Common myeloid progenitor, CD34-positive (primary cell): Measurements from ENCODE around the gene HDAC11.

Experiments
- CTCF ChIA-PET: fragments of 350-600 bp; sonication (Branson Sonifier 250); formaldehyde crosslinking; loops from one replicate; lab custom pipeline; 2021; ENCODE audit warnings: antibody characterized with exemption; lab: Charles Lee
- POLR2A ChIA-PET: fragments of 350-600 bp; sonication (Branson Sonifier 250); formaldehyde crosslinking; loops from one replicate; lab custom pipeline; 2021; ENCODE audit warnings: antibody characterized with exemption; lab: Charles Lee
- DNase-seq, 3 donors: peaks; one replicate each; pipeline versions ENCODE4 v3.0.0 to v3.0.0-alpha.2; 2013
- H3K27ac ChIP-seq, 2 experiments: 1 replicate in 1 of 2; 2 replicates in 1 of 2; pipeline ENCODE4 v1.7.0; 2013; ENCODE audit warnings: inconsistent platforms in 2 of 2, low read length in 2 of 2, mild to moderate bottlenecking in 2 of 2, low read depth in 1 of 2, moderate library complexity in 1 of 2; ENCODE audit not compliant: severe bottlenecking in 2 of 2, insufficient read depth in 1 of 2, poor library complexity in 1 of 2
- H3K27me3 ChIP-seq, 5 experiments: replicated peaks in 2 of 5; 1 replicate in 3 of 5; 2 replicates in 2 of 5; pipeline versions ENCODE4 v1.6.1 to v1.7.0; 2013; ENCODE audit warnings: low read length in 4 of 5, mild to moderate bottlenecking in 2 of 5, moderate library complexity in 2 of 5, inconsistent platforms in 1 of 5; ENCODE audit not compliant: insufficient read depth in 5 of 5, control insufficient read depth in 4 of 5
- H3K36me3 ChIP-seq, 4 experiments: 1 replicate in 2 of 4; 2 replicates in 2 of 4; pipeline versions ENCODE4 v1.6.1 to v1.7.0; 2013; ENCODE audit warnings: low read length in 3 of 4, control low read depth in 1 of 4, mild to moderate bottlenecking in 1 of 4; ENCODE audit not compliant: control insufficient read depth in 4 of 4, insufficient read depth in 4 of 4
- H3K4me1 ChIP-seq, 4 experiments: 1 replicate in 3 of 4; 2 replicates in 1 of 4; pipeline versions ENCODE4 v1.6.1 to v1.7.1; 2013; ENCODE audit warnings: low read length in 3 of 4, mild to moderate bottlenecking in 3 of 4, control low read depth in 1 of 4, inconsistent platforms in 1 of 4, moderate library complexity in 1 of 4; ENCODE audit not compliant: control insufficient read depth in 4 of 4, insufficient read depth in 4 of 4; ENCODE audit errors: control extremely low read depth in 1 of 4
- H3K4me3 ChIP-seq, 7 experiments: 1 replicate in 4 of 7; 2 replicates in 3 of 7; pipeline versions ENCODE4 v1.5.1 to v1.7.0; 2013; ENCODE audit warnings: mild to moderate bottlenecking in 7 of 7, low read length in 6 of 7, moderate library complexity in 6 of 7, inconsistent platforms in 2 of 7, low read depth in 2 of 7, control low read depth in 1 of 7; ENCODE audit not compliant: insufficient read depth in 4 of 7, control insufficient read depth in 1 of 7; ENCODE audit errors: extremely low read depth in 1 of 7
- H3K9me3 ChIP-seq, 5 experiments: 1 replicate in 4 of 5; 2 replicates in 1 of 5; pipeline versions ENCODE4 v1.6.1 to v1.7.1; 2013; ENCODE audit warnings: low read length in 4 of 5, mild to moderate bottlenecking in 2 of 5, inconsistent platforms in 1 of 5, low read depth in 1 of 5, moderate library complexity in 1 of 5; ENCODE audit not compliant: control insufficient read depth in 4 of 5, insufficient read depth in 2 of 5; ENCODE audit errors: control extremely low read depth in 1 of 5
- WGBS: methylation state at CpG from one replicate; pipeline ENCODE4 v1.1.5; 2013; ENCODE audit not compliant: insufficient coverage; 5-methylcytosine and 5-hydroxymethylcytosine counted together

Gene HDAC11

DNA sequence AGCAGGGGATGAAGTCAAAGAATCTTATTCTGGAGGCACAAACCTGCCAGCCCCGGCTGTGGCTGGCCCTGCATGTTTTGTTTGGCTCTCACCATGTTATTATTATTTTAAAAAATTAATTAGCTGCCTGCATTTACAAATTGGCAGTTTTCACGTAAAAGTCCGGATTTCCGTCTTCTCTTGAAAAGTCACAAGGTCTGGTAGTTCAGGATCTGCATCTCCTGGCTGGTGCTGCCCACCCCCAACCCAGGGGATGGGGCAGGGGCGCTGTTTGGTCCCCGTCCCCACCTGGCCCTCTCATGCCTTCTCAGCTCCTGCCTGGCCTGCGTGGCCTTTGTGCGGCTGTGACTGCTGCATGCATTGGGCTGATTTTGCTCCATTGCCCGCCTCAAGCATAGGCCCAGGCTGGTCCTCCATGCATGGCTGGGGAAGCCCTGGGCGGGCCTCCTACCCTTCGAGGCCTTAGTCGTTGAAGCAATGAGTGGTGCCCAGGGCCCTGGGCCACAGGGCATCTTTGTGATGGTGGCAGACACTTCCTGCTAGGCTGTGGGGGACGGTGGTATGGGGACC, 70.8 kb downstream of the HDAC11 start:
- Histone ChIP-seq H3K4me1 (peaks cover 0 to 24% (median 14%) of the 10 kb centered on the region in 4 experiments), H3K27me3 (peaks cover 0 to 15% (median 2%) of the 10 kb centered on the region in 5 experiments), H3K36me3 (no peaks in the 10 kb centered on the region), H3K4me3 (no peak overlapping the region), H3K9me3 (no peaks in the 10 kb centered on the region), H3K27ac (no peak overlapping the region)
- DNase-seq: no peak
- CTCF ChIA-PET: interaction anchor here (0.8 to 2.6 kb wide), 8 partner anchors 8 to 106 kb away, joined by 3 to 9 read pairs (median 3); no protein-coding TSS in a partner anchor
- POLR2A ChIA-PET: no interaction called here
- 99% methylated on average over 11 of the region's 13 CpGs for WGBS

DNA sequence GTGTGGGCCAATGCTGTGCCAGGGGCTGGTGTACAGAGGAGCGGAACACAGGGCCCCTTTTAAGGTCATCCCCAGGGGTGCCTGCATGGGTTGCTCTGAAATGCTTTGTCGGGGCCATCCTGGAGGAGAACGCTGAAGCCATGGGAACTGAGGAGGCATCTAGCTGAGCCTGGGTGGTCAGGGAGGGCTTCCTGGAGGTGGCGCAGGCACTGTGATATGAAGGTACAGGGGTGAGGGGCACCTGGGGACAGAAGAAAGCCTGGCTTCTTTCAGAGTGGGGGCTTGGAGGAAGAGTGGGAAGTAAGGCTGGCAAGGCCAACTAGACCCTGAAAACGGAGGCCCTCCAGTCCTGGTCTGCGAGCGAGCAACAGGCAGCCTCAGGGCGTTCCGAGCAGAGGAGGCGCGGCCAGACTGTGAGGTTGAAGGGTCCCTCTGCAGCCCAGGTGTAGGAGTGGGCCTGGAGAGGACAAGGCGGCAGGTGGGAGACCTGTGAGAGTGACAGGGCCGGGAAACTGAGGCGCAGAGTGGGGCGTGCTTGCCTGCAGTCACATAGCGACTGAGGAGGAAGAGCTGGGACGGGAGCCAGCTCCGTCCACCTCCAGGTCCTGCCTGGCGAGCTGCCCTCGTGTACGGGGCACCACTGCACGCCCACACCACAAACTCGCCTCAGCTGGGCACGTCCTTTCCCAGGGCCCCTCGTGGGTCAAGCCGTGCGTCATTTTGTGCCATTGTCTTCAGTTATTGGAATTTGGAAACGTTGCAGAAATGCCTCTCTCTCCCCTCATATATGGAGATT, 72.9 kb downstream of the HDAC11 start:
- ChIA-PET CTCF (no interaction called here), POLR2A (no interaction called here)
- H3K27me3 ChIP-seq: peaks cover 0 to 12% (median 2%) of the 10 kb centered on the region in 5 experiments
- no peak overlapping the region for H3K4me3 ChIP-seq
- 76% methylated on average over 25 of the region's 28 CpGs for WGBS
- H3K9me3 ChIP-seq: no peaks in the 10 kb centered on the region
- H3K36me3 ChIP-seq: no peaks in the 10 kb centered on the region
- DNase-seq: no peak
- peaks cover 0 to 29% (median 16%) of the 10 kb centered on the region in 4 experiments for H3K4me1 ChIP-seq
- H3K27ac ChIP-seq: no peak overlapping the region

DNA sequence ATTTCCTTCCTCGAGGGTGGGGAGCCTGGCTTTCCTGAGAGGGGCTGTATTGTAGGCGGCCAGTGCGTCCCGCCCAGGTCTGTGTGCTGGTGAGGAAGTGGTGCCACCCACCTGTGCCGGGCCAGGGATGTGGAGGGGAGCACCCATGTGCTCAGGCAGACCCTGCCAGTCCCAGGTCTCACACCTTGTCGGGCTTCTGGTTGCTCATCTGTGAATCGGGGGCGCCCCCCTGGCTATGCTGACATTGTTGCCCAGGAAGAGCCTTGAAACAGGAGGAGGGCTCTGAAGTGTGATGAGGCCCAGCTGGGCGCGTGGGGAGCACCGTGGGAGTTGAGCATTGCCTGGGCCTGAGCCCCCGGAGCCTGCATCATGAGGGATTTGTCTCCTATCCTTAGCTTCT, 73.6 kb downstream of the HDAC11 start:
- Histone ChIP-seq H3K27ac (no peak overlapping the region), H3K4me3 (no peak overlapping the region), H3K36me3 (no peaks in the 10 kb centered on the region), H3K9me3 (no peaks in the 10 kb centered on the region), H3K27me3 (peaks cover 0 to 6% (median 0%) of the 10 kb centered on the region in 5 experiments), H3K4me1 (peaks cover 0 to 25% (median 15%) of the 10 kb centered on the region in 4 experiments)
- 68% methylated on average over 11 of the region's 12 CpGs for WGBS
- no peak for DNase-seq
- POLR2A ChIA-PET: no interaction called here
- CTCF ChIA-PET: interaction anchor here (1.1 kb wide), 1 partner anchor 17 kb away, joined by 3 read pairs; no protein-coding TSS in a partner anchor

DNA sequence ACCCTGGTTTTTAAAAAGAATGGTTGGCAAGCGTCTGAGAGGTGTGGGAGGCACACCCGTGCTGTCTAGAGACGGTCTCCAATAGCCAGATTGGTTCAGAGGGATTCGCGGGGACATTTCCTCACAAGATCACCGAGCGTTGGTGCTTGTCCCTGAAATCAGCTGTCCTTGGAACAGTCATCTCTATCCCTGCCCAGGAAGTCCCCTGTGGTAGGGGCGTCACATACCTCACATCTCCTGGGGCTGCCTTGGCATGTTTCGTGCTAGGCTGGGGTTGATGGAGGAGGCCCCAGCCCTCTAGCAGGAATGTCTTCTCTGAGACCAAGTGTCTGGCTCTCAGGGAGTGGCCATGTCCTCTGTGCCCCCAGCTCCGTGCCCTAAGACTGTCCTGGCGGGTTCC, 75.6 kb downstream of the HDAC11 start:
- Histone ChIP-seq H3K27me3 (no peaks in the 10 kb centered on the region), H3K4me1 (peaks cover 0 to 16% (median 6%) of the 10 kb centered on the region in 4 experiments), H3K9me3 (no peaks in the 10 kb centered on the region), H3K4me3 (no peak overlapping the region), H3K27ac (no peak overlapping the region), H3K36me3 (no peaks in the 10 kb centered on the region)
- ChIA-PET POLR2A (no interaction called here), CTCF (no interaction called here)
- 95% methylated on average over 10 of the region's 11 CpGs for WGBS
- no peak for DNase-seq
